ENCODE results near the gene GPLD1. TPM values are rescaled to one million over a fixed set of nuclear protein-coding genes. Genes with fewer than 3 reads are reported as not detected.

GPLD1 gene
- total RNA-seq, 1 donor from 2014 or later = 1.8 TPM

- H3K36me3 ChIP-seq (ENCODE audit: control insufficient read depth, insufficient read depth, low read length) = no peaks in the 10 kb centered on the region
- no peaks in the 10 kb centered on the region for H3K27me3 ChIP-seq (ENCODE audit: control insufficient read depth, insufficient read depth, low read length)
- no peak overlapping the region for H3K4me3 ChIP-seq (ENCODE audit: low read depth, low read length)
- TF ChIP-seq CTCF (IDR thresholded peaks at IDR 0.05; ENCODE audit: insufficient read depth, low read length, poor library complexity, severe bottlenecking) = no peak
- no peak for DNase-seq (ENCODE audit: low read depth)
Measured at GRCh38 chr6:24497254-24497970, 8.0 kb upstream of the GPLD1 start.

- Histone ChIP-seq H3K36me3 (ENCODE audit: control insufficient read depth, insufficient read depth, low read length) (no peaks in the 10 kb centered on the region), H3K4me3 (ENCODE audit: low read depth, low read length) (peak within 1 kb of the TSS; percentile 50), H3K27me3 (ENCODE audit: control insufficient read depth, insufficient read depth, low read length) (no peaks in the 10 kb centered on the region)
- peak; percentile 32 for TF ChIP-seq CTCF (IDR thresholded peaks at IDR 0.05; ENCODE audit: insufficient read depth, low read length, poor library complexity, severe bottlenecking)
- DNase-seq (ENCODE audit: low read depth) = no peak
Measured at GRCh38 chr6:24494821-24495795, 5.7 kb upstream of the GPLD1 start, which contains the start of gene ALDH5A1. Gene ALDH5A1 (plus strand): TSS chr6:24494969. CDS start chr6:24494997, 28 bp downstream.

- no peaks in the 10 kb centered on the region for H3K36me3 ChIP-seq (ENCODE audit: control insufficient read depth, insufficient read depth, low read length)
- DNase-seq (ENCODE audit: low read depth) = no peak
- H3K4me3 ChIP-seq (ENCODE audit: low read depth, low read length) = peak overlapping the region; percentile 50
- no peak for TF ChIP-seq CTCF (IDR thresholded peaks at IDR 0.05; ENCODE audit: insufficient read depth, low read length, poor library complexity, severe bottlenecking)
- H3K27me3 ChIP-seq (ENCODE audit: control insufficient read depth, insufficient read depth, low read length) = no peaks in the 10 kb centered on the region
Measured at GRCh38 chr6:24493945-24494820, 4.8 kb upstream of the GPLD1 start.

GRCh38 chr6:24492475-24492874, 3.1 kb upstream of the GPLD1 start:
- DNase-seq (ENCODE audit: low read depth) = no peak

More at GRCh38 chr6:24492475-24492874, 3.1 kb upstream of the GPLD1 start:
- no peak overlapping the region for H3K4me3 ChIP-seq (ENCODE audit: low read depth, low read length)
- H3K27me3 ChIP-seq (ENCODE audit: control insufficient read depth, insufficient read depth, low read length) = no peaks in the 10 kb centered on the region
- no peaks in the 10 kb centered on the region for H3K36me3 ChIP-seq (ENCODE audit: control insufficient read depth, insufficient read depth, low read length)
- peak; percentile 30 for TF ChIP-seq CTCF (IDR thresholded peaks at IDR 0.05; ENCODE audit: insufficient read depth, low read length, poor library complexity, severe bottlenecking)

Measured in kidney epithelial cell (primary cell).